Lung (tissue), 12 donors: ENCODE results near the gene ADCY6. TPM values are rescaled to one million over a fixed set of nuclear protein-coding genes. Genes with fewer than 3 reads are reported as not detected.
A peak's percentile ranks its signal among the peaks of the same experiment; 100 is the strongest.

ENCODE experiments used
- ATAC-seq: fragments of 200-7000 bp; cut with Tn5 transposase; one replicate; pipeline ENCODE4 v1.9.1; 2020; ENCODE audit warnings: moderate number of reproducible peaks; ENCODE audit not compliant: insufficient read depth, low FRiP score
- DNase-seq, 3 donors: peaks; one replicate each; pipeline ENCODE4 v3.0.0-alpha.2; 2013 to 2017
- H3K27ac ChIP-seq, 2 donors: one replicate each; pipeline ENCODE4 v1.5.1; 2013; ENCODE audit warnings: mild to moderate bottlenecking in 2 of 2, moderate library complexity in 2 of 2, control low read depth in 1 of 2, inconsistent platforms in 1 of 2, low read depth in 1 of 2, low read length in 1 of 2
- H3K27me3 ChIP-seq, 3 donors: one replicate each; pipeline ENCODE4 v1.5.1; 2013; ENCODE audit warnings: low read length in 2 of 3; ENCODE audit not compliant: control insufficient read depth in 3 of 3, insufficient read depth in 3 of 3
- H3K36me3 ChIP-seq, 4 donors: one replicate each; pipeline ENCODE4 v1.5.1; 2013; ENCODE audit warnings: low read length in 4 of 4, mild to moderate bottlenecking in 1 of 4, moderate library complexity in 1 of 4; ENCODE audit not compliant: control insufficient read depth in 4 of 4, insufficient read depth in 4 of 4
- H3K4me1 ChIP-seq, 5 donors: one replicate each; pipeline ENCODE4 v1.5.1; 2013; ENCODE audit warnings: low read length in 5 of 5, mild to moderate bottlenecking in 2 of 5, moderate library complexity in 1 of 5; ENCODE audit not compliant: control insufficient read depth in 5 of 5, insufficient read depth in 5 of 5
- H3K4me3 ChIP-seq: one replicate; pipeline ENCODE4 v1.5.1; 2013; ENCODE audit warnings: mild to moderate bottlenecking, control low read depth, moderate library complexity
- H3K9ac ChIP-seq, 2 donors: one replicate each; pipeline ENCODE4 v1.5.1; 2013; ENCODE audit warnings: low read length in 2 of 2, control low read depth in 1 of 2; ENCODE audit not compliant: insufficient read depth in 1 of 2
- H3K9me3 ChIP-seq, 4 donors: one replicate each; pipeline ENCODE4 v1.5.1; 2013; ENCODE audit warnings: low read length in 3 of 4, mild to moderate bottlenecking in 1 of 4, moderate library complexity in 1 of 4; ENCODE audit not compliant: control insufficient read depth in 4 of 4, insufficient read depth in 3 of 4
- CTCF ChIP-seq: IDR thresholded peaks from 2 replicates; pipeline ENCODE4 v1.5.1; 2012; ENCODE audit warnings: mild to moderate bottlenecking; ENCODE audit errors: control extremely low read depth, extremely low read depth
- WGBS, 2 donors: extraction: QIAGEN DNeasy Blood & Tissue Kit; methylation state at CpG; one replicate each; pipeline ENCODE4 v1.1.7; 2013; 5-methylcytosine and 5-hydroxymethylcytosine counted together
- polyA plus RNA-seq, 2 donors: library from polyadenylated mRNA; stranded (reverse); fragments of 200-250 nt; gene quantifications; one replicate each; pipeline ENCODE4 v1.2.1, GENCODE V29; 2013
- total RNA-seq, 2 donors: library from RNA; depleted of rRNA in 1 of 2; stranded (reverse); fragments of >200 nt in 1 of 2; gene quantifications; one replicate each; pipeline ENCODE4 v1.2.1, GENCODE V29; 2014 to 2021
- donor health status: control.
- donor health status: control.
- donor health status: Bipolar disorder and iron deficiency.
- donor health status: healthy.
- donor health status: DM: yes; HTN: yes; CAD: no.

Gene ADCY6
- total and polyA plus RNA-seq, 4 donors: 14.4 to 37.0 (median 26.2) TPM

- no peak for TF ChIP-seq CTCF
- ATAC-seq: no peak
- Histone ChIP-seq H3K4me3 (no peak overlapping the region), H3K4me1 (peaks cover 0 to 27% (median 3%) of the 10 kb centered on the region in 5 donors), H3K9me3 (no peaks in the 10 kb centered on the region), H3K27me3 (no peaks in the 10 kb centered on the region), H3K36me3 (peaks cover 0 to 6% (median 2%) of the 10 kb centered on the region in 4 donors), H3K9ac (no peak overlapping the region), H3K27ac (no peak overlapping the region)
- WGBS, 2 donors: 93 to 94% methylated on average over 5 of the region's 5 CpGs
- DNase-seq: no peak
Measured at GRCh38 chr12:48822139-48822538, 33.2 kb upstream of the ADCY6 start.

GRCh38 chr12:48819986-48820725, 31.3 kb upstream of the ADCY6 start:
- Histone ChIP-seq H3K4me1 (peaks cover 0 to 40% (median 9%) of the 10 kb centered on the region in 5 donors), H3K27ac (no peak overlapping the region), H3K27me3 (no peaks in the 10 kb centered on the region), H3K36me3 (peaks cover 0 to 3% (median 0%) of the 10 kb centered on the region in 4 donors), H3K9ac (no peak overlapping the region), H3K9me3 (no peaks in the 10 kb centered on the region), H3K4me3 (no peak overlapping the region)
- WGBS, 2 donors: 77 to 78% methylated on average over 5 of the region's 5 CpGs
- DNase-seq (no peak), ATAC-seq (no peak)
- no peak for TF ChIP-seq CTCF

- WGBS, 2 donors: 19 to 26% methylated on average over 27 to 37 of the region's 37 CpGs
- peak overlapping the region in 1 of 2 donors; percentile 37 for H3K9ac ChIP-seq
- no peaks in the 10 kb centered on the region for H3K9me3 ChIP-seq
- ATAC-seq: no peak
- peak overlapping the region; percentile 28 for H3K4me3 ChIP-seq
- DNase-seq: peak in 1 of 3 donors; percentile 40
- no peak overlapping the region for H3K27ac ChIP-seq
- no peaks in the 10 kb centered on the region for H3K27me3 ChIP-seq
- TF ChIP-seq CTCF: no peak
- no peaks in the 10 kb centered on the region for H3K36me3 ChIP-seq
- H3K4me1 ChIP-seq: peaks cover 0 to 48% (median 9%) of the 10 kb centered on the region in 5 donors
Measured at GRCh38 chr12:48818831-48819590, 30.1 kb upstream of the ADCY6 start.
